ENCODE data around the gene HEPN1.

- TF ChIP-seq CTCF (IDR thresholded peaks at IDR 0.05) (no peak), EZH2 (IDR thresholded peaks at IDR 0.05) (no peak)
These were observed 27.6 kb upstream of the HEPN1 start for GRCh38 chr11:124891373-124891861.

All from neural progenitor cell (in vitro differentiated cells).